Panc1 (cell line): ENCODE measurements around the gene SETMAR. TPM values are rescaled to one million over a fixed set of nuclear protein-coding genes. Genes with fewer than 3 reads are reported as not detected.

Source experiments
- ATAC-seq: fragments of 200-7000 bp; cut with Tn5 transposase; 2 replicates; pipeline ENCODE4 v1.9.1; 2020; ENCODE audit warnings: mild to moderate bottlenecking, moderate library complexity
- BruUV-seq: library from RNA; stranded (reverse); fragments of 400-500 nt; replicated peaks from 2 replicates; lab custom pipeline; 2021; lab: Mats Ljungman, UMichigan
- CTCF ChIA-PET: fragments of 300-600 bp; sonication (Branson Sonifier 250); formaldehyde crosslinking; loops from one replicate; lab custom pipeline; 2022; ENCODE audit warnings: antibody characterized with exemption; lab: Charles Lee
- POLR2A ChIA-PET: fragments of 300-600 bp; sonication (Branson Sonifier 250); formaldehyde crosslinking; loops from one replicate; lab custom pipeline; 2022; ENCODE audit warnings: antibody characterized with exemption; lab: Charles Lee
- DNase-seq: peaks from one replicate; pipeline ENCODE4 v3.0.0-alpha.2; 2010; ENCODE audit warnings: low read depth, low spot score
- H3K27ac ChIP-seq: 2 replicates; pipeline ENCODE4 v1.5.1; 2011; ENCODE audit warnings: mild to moderate bottlenecking, low read length, inconsistent platforms
- H3K27me3 ChIP-seq: fragments of 200-500 bp; sonication (Bioruptor generic); 2 replicates; pipeline ENCODE4 v1.6.0; 2014; ENCODE audit warnings: low read length, inconsistent platforms; ENCODE audit not compliant: control insufficient read depth, insufficient read depth
- H3K36me3 ChIP-seq: fragments of 200-500 bp; sonication (Bioruptor generic); 2 replicates; pipeline ENCODE4 v1.5.1; 2014; ENCODE audit warnings: inconsistent platforms, mild to moderate bottlenecking, low read length, moderate library complexity; ENCODE audit not compliant: control insufficient read depth, insufficient read depth
- H3K4me1 ChIP-seq: 2 replicates; pipeline ENCODE4 v1.5.1; 2011; ENCODE audit warnings: inconsistent platforms, mild to moderate bottlenecking, low read length, moderate library complexity; ENCODE audit not compliant: control insufficient read depth, insufficient read depth
- H3K4me3 ChIP-seq, 2 experiments: 2 replicates each; pipeline ENCODE4 v1.5.1; 2011 to 2012; ENCODE audit warnings: low read depth in 2 of 2, low read length in 2 of 2, mild to moderate bottlenecking in 2 of 2, inconsistent platforms in 1 of 2, moderate library complexity in 1 of 2
- H3K9me3 ChIP-seq: fragments of 200-500 bp; sonication (Bioruptor generic); 2 replicates; pipeline ENCODE4 v1.5.1; 2014; ENCODE audit warnings: low read depth, mild to moderate bottlenecking, inconsistent platforms, low read length, moderate library complexity; ENCODE audit not compliant: control insufficient read depth, insufficient read depth
- CTCF ChIP-seq: fragments of 450-650 bp; IDR thresholded peaks from 2 replicates; pipeline ENCODE4 v1.5.1; 2017; ENCODE audit warnings: mild to moderate bottlenecking
- POLR2AphosphoS5 ChIP-seq: IDR thresholded peaks from 2 replicates; pipeline ENCODE4 v1.6.1; 2012; ENCODE audit warnings: mild to moderate bottlenecking, low read depth, low read length, moderate library complexity
- REST ChIP-seq, 2 experiments: IDR thresholded peaks; 2 replicates each; pipeline ENCODE4 v1.6.1; 2011 to 2012; ENCODE audit warnings: low read depth in 2 of 2, control low read depth in 1 of 2, low read length in 1 of 2, mild to moderate bottlenecking in 1 of 2, moderate library complexity in 1 of 2; ENCODE audit not compliant: insufficient read depth in 1 of 2
- SIN3A ChIP-seq: IDR thresholded peaks from 2 replicates; pipeline ENCODE4 v1.6.1; 2012; ENCODE audit warnings: low read depth, mild to moderate bottlenecking, low read length, moderate library complexity, borderline replicate concordance; ENCODE audit not compliant: insufficient read depth
- TCF7L2 ChIP-seq: IDR thresholded peaks from 2 replicates; pipeline ENCODE4 v1.6.1; 2011; ENCODE audit warnings: mild to moderate bottlenecking, low read depth, low read length, inconsistent platforms
- in situ Hi-C: cut with HindIII; loops from 2 replicates; pipeline ENCODE4 v1.10.0; 2016; ENCODE audit warnings: low sequenced_read_pairs, low pct_unique_long_range_greater_than_20kb
- intact Hi-C: fragments of 100-400 bp; cut with micrococcal nuclease; formaldehyde crosslinking; loops from one replicate; pipeline ENCODE4 v1.10.0; 2022; ENCODE audit not compliant: unreplicated experiment
- total RNA-seq: library from RNA; stranded (reverse); gene quantifications from one replicate; pipeline ENCODE4 v1.2.1, GENCODE V29; 2021; ENCODE audit not compliant: unreplicated experiment

SETMAR gene
- total RNA-seq, 1 experiment from 2014 or later: 9.6 TPM

- ChIA-PET CTCF (no interaction called here), POLR2A (no interaction called here)
- H3K4me1 ChIP-seq: no peaks in the 10 kb centered on the region
- in situ Hi-C loops (no loop called here), intact Hi-C loops (no loop called here)
- no peaks in the 10 kb centered on the region for H3K36me3 ChIP-seq
- no TSS peak for BruUV-seq
- H3K27me3 ChIP-seq: no peaks in the 10 kb centered on the region
- H3K27ac ChIP-seq: no peak overlapping the region
- no peak for TF ChIP-seq CTCF
- no peak for TF ChIP-seq POLR2AphosphoS5
- TF ChIP-seq REST (IDR thresholded peaks at IDR 0.05; ENCODE audit: insufficient read depth in 1 of 2, low read depth in 2 of 2, low read length in 1 of 2): no peak
- TF ChIP-seq SIN3A: no peak
- no peak for TF ChIP-seq TCF7L2
- no peak overlapping the region for H3K4me3 ChIP-seq
- DNase-seq (no peak), ATAC-seq (no peak)
- H3K9me3 ChIP-seq: no peaks in the 10 kb centered on the region
Measured at GRCh38 chr3:4340411-4341335, 37.5 kb downstream of the SETMAR start.

- DNase-seq (no peak), ATAC-seq (no peak)
- Histone ChIP-seq H3K36me3 (no peaks in the 10 kb centered on the region), H3K4me3 (no peak overlapping the region), H3K27me3 (no peaks in the 10 kb centered on the region), H3K27ac (no peak overlapping the region), H3K4me1 (no peaks in the 10 kb centered on the region), H3K9me3 (no peaks in the 10 kb centered on the region)
- ChIA-PET CTCF (interaction anchor here (0.6 kb wide), 1 partner anchor 247 kb away, joined by 5 read pairs; no protein-coding TSS in a partner anchor), POLR2A (no interaction called here)
- in situ Hi-C loops (no loop called here), intact Hi-C loops (no loop called here)
- BruUV-seq: no TSS peak
- TF ChIP-seq REST (IDR thresholded peaks at IDR 0.05; ENCODE audit: insufficient read depth in 1 of 2, low read depth in 2 of 2, low read length in 1 of 2) (no peak), TCF7L2 (no peak), CTCF (no peak), SIN3A (no peak), POLR2AphosphoS5 (no peak)
Measured at GRCh38 chr3:4341336-4341675, 38.1 kb downstream of the SETMAR start.
